Diencephalon (tissue), 1 donor: Measurements from ENCODE around the gene MTAP. TPM values are rescaled to one million over a fixed set of nuclear protein-coding genes. Genes with fewer than 3 reads are reported as not detected.

Experiments
- total RNA-seq: library from RNA; depleted of rRNA; stranded (reverse); fragments of >200 nt; gene quantifications from one replicate; pipeline ENCODE4 v1.2.3, GENCODE V29; 2014

MTAP gene
- total RNA-seq, result 19.4 TPM

DNA sequence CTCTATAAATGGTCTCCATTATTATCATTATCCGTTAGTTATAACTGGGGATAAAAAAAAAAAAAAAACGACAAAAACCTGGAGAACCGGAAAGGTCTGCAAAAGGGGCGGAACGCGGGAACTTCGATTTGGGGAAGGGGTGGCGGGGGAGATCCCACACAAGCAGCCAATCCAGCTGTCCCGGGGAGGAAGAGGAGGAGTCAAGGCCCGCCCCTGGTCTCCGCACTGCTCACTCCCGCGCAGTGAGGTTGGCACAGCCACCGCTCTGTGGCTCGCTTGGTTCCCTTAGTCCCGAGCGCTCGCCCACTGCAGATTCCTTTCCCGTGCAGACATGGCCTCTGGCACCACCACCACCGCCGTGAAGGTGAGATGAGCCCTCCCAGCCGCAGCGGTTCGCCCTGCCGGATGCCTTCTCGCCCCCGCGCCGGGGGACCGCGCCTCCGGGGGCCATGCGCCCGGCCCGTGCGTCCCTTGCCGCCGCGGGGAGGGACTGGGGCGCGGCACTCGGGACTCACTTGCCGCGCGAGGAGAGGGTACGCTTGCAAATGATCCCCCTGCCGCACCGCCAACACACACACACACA lies at the start of gene MTAP:
Gene MTAP (plus strand): TSS at position 219 of the 583 bp plus-strand sequence. CDS start 113 bp downstream, at position 332.

Other genes with a start within 250 kb of the MTAP start
- gene CDKN2A, start 191.8 kb downstream of the MTAP start, total RNA-seq, result 0.46 TPM
- gene CDKN2B-AS1, start 192.2 kb downstream of the MTAP start, total RNA-seq, result 1.4 TPM
- 0.92 TPM for gene CDKN2B, start 206.7 kb downstream of the MTAP start, total RNA-seq